A204.1 (cell line): Measurements from ENCODE around the gene TSC2.

Source experiments
- FAIRE-seq: peaks from 2 replicates; lab custom pipeline; 2012; peaks lifted over from hg19 to GRCh38; lab: Jason Lieb, UNC

Gene TSC2

GRCh38 chr16:2043667-2044451 is 3.9 kb upstream of the TSC2 start:
- no peak for FAIRE-seq

GRCh38 chr16:2044541-2044940 is 3.2 kb upstream of the TSC2 start:
- FAIRE-seq, result no peak

GRCh38 chr16:2045965-2046892 is 1.6 kb upstream of the TSC2 start:
- no peak for FAIRE-seq

- no peak for FAIRE-seq
Observed at GRCh38 chr16:2046893-2047329, 874 bp upstream of the TSC2 start.

GRCh38 chr16:2048116-2048543 is 345 bp downstream of the TSC2 start:
- no peak for FAIRE-seq

- no peak for FAIRE-seq
Observed at GRCh38 chr16:2053211-2053610, 5.4 kb downstream of the TSC2 start.

GRCh38 chr16:2053897-2054296 is 6.1 kb downstream of the TSC2 start:
- FAIRE-seq, result no peak

GRCh38 chr16:2054543-2055245 is 6.9 kb downstream of the TSC2 start:
- FAIRE-seq, result no peak

GRCh38 chr16:2056077-2056476 is 8.3 kb downstream of the TSC2 start:
- FAIRE-seq, result no peak

- no peak for FAIRE-seq
Observed at GRCh38 chr16:2056681-2057407, 9.1 kb downstream of the TSC2 start.

GRCh38 chr16:2057438-2057837 is 9.7 kb downstream of the TSC2 start:
- no peak for FAIRE-seq

GRCh38 chr16:2058420-2058819 is 10.6 kb downstream of the TSC2 start:
- FAIRE-seq, result no peak

GRCh38 chr16:2058872-2059271 is 11.1 kb downstream of the TSC2 start:
- FAIRE-seq, result no peak

- FAIRE-seq, result no peak
Observed at GRCh38 chr16:2060346-2060745, 12.6 kb downstream of the TSC2 start.

- FAIRE-seq, result no peak
Observed at GRCh38 chr16:2061023-2061422, 13.2 kb downstream of the TSC2 start.

- FAIRE-seq, result no peak
Observed at GRCh38 chr16:2061526-2061925, 13.7 kb downstream of the TSC2 start.

- no peak for FAIRE-seq
Observed at GRCh38 chr16:2062801-2063200, 15.0 kb downstream of the TSC2 start.

GRCh38 chr16:2063861-2064260 is 16.1 kb downstream of the TSC2 start:
- FAIRE-seq, result no peak

GRCh38 chr16:2064368-2064945 is 16.7 kb downstream of the TSC2 start:
- no peak for FAIRE-seq

- no peak for FAIRE-seq
Observed at GRCh38 chr16:2066139-2066538, 18.4 kb downstream of the TSC2 start.
